Gastrocnemius medialis (tissue), 4 donors: ENCODE measurements around the gene XPNPEP2.
A peak's percentile ranks its signal among the peaks of the same experiment; 100 is the strongest.

Source experiments
- CTCF ChIP-seq, 5 experiments: fragments of 450-650 bp in 3 of 5; fragments of 200-600 bp in 2 of 5; sonication (generic) in 2 of 5; IDR thresholded peaks in 4 of 5; conservative IDR thresholded peaks in 1 of 5; 1 replicate in 4 of 5; 2 replicates in 1 of 5; pipeline ENCODE4 v1.5.1; 2016 to 2019; ENCODE audit warnings: antibody characterized with exemption in 5 of 5, mild to moderate bottlenecking in 3 of 5, moderate library complexity in 3 of 5
- POLR2A ChIP-seq, 2 donors: fragments of 450-650 bp; IDR thresholded peaks; one replicate each; pipeline ENCODE4 v1.6.1; 2017; ENCODE audit warnings: antibody characterized with exemption in 2 of 2, mild to moderate bottlenecking in 2 of 2, moderate library complexity in 2 of 2

DNA sequence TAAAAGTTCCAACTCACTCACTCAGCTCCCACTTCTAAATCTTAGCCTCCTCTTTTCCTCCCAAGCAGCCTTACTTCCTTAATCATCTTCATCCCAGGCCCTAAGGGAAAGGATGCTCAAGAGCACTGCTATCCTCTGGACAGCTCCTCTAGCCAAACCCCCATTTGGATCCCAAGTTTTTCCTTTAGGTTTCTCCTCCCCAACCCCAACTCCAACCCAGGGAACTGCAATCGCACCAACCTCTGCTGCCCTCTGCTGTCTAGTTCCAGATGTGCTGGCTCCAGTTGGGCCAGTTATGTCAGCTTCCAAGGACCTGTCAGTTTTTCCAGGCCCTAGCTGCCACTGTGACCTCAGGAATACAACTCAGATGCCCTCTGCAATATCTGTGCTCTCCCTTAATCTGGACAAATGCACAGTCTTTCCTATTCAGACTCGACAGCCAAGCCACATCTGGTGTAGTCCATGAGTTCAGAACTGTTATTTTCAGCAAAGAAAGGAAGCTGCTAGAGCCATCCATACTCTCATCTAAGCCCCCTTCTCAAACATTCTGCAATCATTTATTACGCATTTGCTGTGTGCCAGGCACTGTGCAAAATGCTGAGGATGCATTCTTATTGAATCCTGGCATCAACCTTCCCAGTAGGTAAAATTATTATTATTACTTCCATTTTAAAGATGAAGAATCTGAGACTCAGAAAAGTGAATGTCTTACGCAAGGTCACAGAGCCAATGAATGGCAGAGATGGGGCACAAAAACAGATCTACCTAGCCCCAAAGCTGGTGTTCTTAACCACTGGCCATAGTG lies 12.3 kb upstream of the XPNPEP2 start:
- TF ChIP-seq POLR2A (IDR thresholded peaks at IDR 0.05) (no peak), CTCF (IDR thresholded peaks at IDR 0.05 in 4 of 5, conservative IDR thresholded peaks at IDR 0.05 in 1 of 5) (peak; percentile 54 to 78 (median 76))
